ENCODE data around the gene DMD.

DNA sequence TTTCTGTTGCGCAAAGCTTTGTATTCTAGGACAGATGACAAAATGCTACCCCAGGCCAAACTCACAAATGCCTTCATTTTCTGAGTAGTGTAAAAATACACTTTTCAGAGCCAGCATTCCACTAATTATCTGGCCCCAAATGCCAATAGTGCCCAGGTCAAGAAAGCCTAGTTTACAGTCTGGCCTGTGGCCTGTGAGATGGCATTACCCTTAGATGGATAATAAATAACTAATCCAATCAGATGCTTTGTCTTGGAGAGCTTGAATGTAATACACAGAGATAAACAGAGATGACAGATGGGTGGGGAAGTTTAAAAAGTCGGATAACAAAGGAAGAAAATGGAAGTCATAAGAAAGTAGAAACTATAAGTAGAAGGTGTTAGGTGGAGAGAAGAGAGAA is 1874.9 kb downstream of the DMD start:
- TF ChIP-seq POLR2A (IDR thresholded peaks at IDR 0.05) (no peak), POLR2AphosphoS5 (IDR thresholded peaks at IDR 0.05) (no peak), EP300 (IDR thresholded peaks at IDR 0.05) (no peak)
- TF ChIP-seq, protein P1, sequence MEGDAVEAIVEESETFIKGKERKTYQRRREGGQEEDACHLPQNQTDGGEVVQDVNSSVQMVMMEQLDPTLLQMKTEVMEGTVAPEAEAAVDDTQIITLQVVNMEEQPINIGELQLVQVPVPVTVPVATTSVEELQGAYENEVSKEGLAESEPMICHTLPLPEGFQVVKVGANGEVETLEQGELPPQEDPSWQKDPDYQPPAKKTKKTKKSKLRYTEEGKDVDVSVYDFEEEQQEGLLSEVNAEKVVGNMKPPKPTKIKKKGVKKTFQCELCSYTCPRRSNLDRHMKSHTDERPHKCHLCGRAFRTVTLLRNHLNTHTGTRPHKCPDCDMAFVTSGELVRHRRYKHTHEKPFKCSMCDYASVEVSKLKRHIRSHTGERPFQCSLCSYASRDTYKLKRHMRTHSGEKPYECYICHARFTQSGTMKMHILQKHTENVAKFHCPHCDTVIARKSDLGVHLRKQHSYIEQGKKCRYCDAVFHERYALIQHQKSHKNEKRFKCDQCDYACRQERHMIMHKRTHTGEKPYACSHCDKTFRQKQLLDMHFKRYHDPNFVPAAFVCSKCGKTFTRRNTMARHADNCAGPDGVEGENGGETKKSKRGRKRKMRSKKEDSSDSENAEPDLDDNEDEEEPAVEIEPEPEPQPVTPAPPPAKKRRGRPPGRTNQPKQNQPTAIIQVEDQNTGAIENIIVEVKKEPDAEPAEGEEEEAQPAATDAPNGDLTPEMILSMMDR (IDR thresholded peaks at IDR 0.05) = no peak
